HCT116 (cell line): ENCODE data around the gene VTI1A. TPM values are rescaled to one million over a fixed set of nuclear protein-coding genes. Genes with fewer than 3 reads are reported as not detected.
A peak's percentile ranks its signal among the peaks of the same experiment; 100 is the strongest.

Experiments
- ATAC-seq: fragments of 200-7000 bp; cut with Tn5 transposase; 2 replicates; pipeline ENCODE4 v1.9.1; 2020; ENCODE audit warnings: mild to moderate bottlenecking, moderate library complexity
- BruUV-seq: library from RNA; stranded (reverse); fragments of 400-500 nt; replicated peaks from 2 replicates; lab custom pipeline; 2021; lab: Mats Ljungman, UMichigan
- CTCF ChIA-PET: fragments of 300-600 bp; sonication (Branson Sonifier 250); formaldehyde crosslinking; loops from one replicate; lab custom pipeline; 2021; ENCODE audit warnings: antibody characterized with exemption; lab: Charles Lee
- POLR2A ChIA-PET: fragments of 300-600, 350-600 bp; sonication (Branson Sonifier 250); formaldehyde crosslinking; loops from one replicate; lab custom pipeline; 2021; ENCODE audit warnings: antibody characterized with exemption; lab: Charles Lee
- RAD21 ChIA-PET, 2 experiments: fragments of 300-600 bp; sonication (Branson Sonifier 250); formaldehyde crosslinking; loops; one replicate each; lab custom pipeline; 2023; ENCODE audit warnings: low total read pairs in 2 of 2; ENCODE audit not compliant: uncharacterized antibody in 2 of 2, unreplicated experiment in 2 of 2, low non-redundant PET in 1 of 2; lab: Charles Lee
- DNase-seq: peaks from one replicate; pipeline ENCODE4 v3.0.0-alpha.2; 2010; ENCODE audit warnings: low read depth, low spot score
- H2AFZ ChIP-seq: fragments of 200-600 bp; shearing (Covaris generic), sonication (generic); 2 replicates; pipeline ENCODE4 v1.6.1; 2017; ENCODE audit warnings: low read depth, mixed run types, mixed read lengths, antibody characterized with exemption, low read length; ENCODE audit not compliant: poor library complexity, severe bottlenecking
- H3K27ac ChIP-seq: 2 replicates; pipeline ENCODE4 v1.5.1; 2012; ENCODE audit warnings: low read depth, low read length
- H3K27me3 ChIP-seq: fragments of 200-600 bp; sonication (generic); 2 replicates; pipeline ENCODE4 v1.6.1; 2016; ENCODE audit warnings: mixed run types, low read length, mixed read lengths; ENCODE audit not compliant: insufficient read depth
- H3K36me3 ChIP-seq, 2 experiments: fragments of 200-500 bp in 1 of 2; fragments of 200-600 bp in 1 of 2; sonication (Bioruptor generic) in 1 of 2; sonication (generic) in 1 of 2; 2 replicates each; pipeline versions ENCODE4 v1.5.1 to v1.6.1; 2014 to 2016; ENCODE audit warnings: low read length in 2 of 2, inconsistent platforms in 1 of 2, mixed read lengths in 1 of 2, mixed run types in 1 of 2; ENCODE audit not compliant: insufficient read depth in 2 of 2, control insufficient read depth in 1 of 2
- H3K4me1 ChIP-seq, 2 experiments: fragments of 200-600 bp in 1 of 2; sonication (generic) in 1 of 2; 2 replicates each; pipeline versions ENCODE4 v1.5.1 to v1.6.1; 2012 to 2017; ENCODE audit warnings: low read length in 2 of 2, inconsistent platforms in 1 of 2, mild to moderate bottlenecking in 1 of 2, mixed read lengths in 1 of 2, mixed run types in 1 of 2, moderate library complexity in 1 of 2; ENCODE audit not compliant: insufficient read depth in 2 of 2, control insufficient read depth in 1 of 2
- H3K4me2 ChIP-seq: fragments of 200-600 bp; sonication (generic); 2 replicates; pipeline ENCODE4 v1.6.1; 2017; ENCODE audit warnings: mixed run types, low read length, mixed read lengths
- H3K4me3 ChIP-seq, 2 experiments: fragments of 200-600 bp in 1 of 2; sonication (generic) in 1 of 2; replicated peaks in 1 of 2; 2 replicates each; pipeline ENCODE4 v1.5.1; 2011 to 2016; ENCODE audit warnings: low read length in 2 of 2, control low read depth in 1 of 2, low read depth in 1 of 2, mild to moderate bottlenecking in 1 of 2, mixed read lengths in 1 of 2, mixed run types in 1 of 2
- H3K79me2 ChIP-seq: fragments of 200-600 bp; sonication (generic); 2 replicates; pipeline ENCODE4 v1.6.1; 2017; ENCODE audit warnings: mild to moderate bottlenecking, mixed run types, low read length, moderate library complexity, mixed read lengths; ENCODE audit not compliant: insufficient read depth
- H3K9ac ChIP-seq: fragments of 200-600 bp; sonication (generic); 2 replicates; pipeline ENCODE4 v1.6.1; 2016; ENCODE audit warnings: low read length, mixed read lengths
- H3K9me2 ChIP-seq: fragments of 200-600 bp; sonication (generic), shearing (Covaris generic); 2 replicates; pipeline ENCODE4 v1.6.1; 2017; ENCODE audit warnings: mixed run types, mild to moderate bottlenecking, moderate library complexity; ENCODE audit not compliant: insufficient read depth
- H3K9me3 ChIP-seq, 2 experiments: fragments of 200-500 bp in 1 of 2; fragments of 200-600 bp in 1 of 2; sonication (Bioruptor generic) in 1 of 2; sonication (generic) in 1 of 2; 2 replicates each; pipeline ENCODE4 v1.6.1; 2014 to 2017; ENCODE audit warnings: low read length in 2 of 2, mixed read lengths in 2 of 2, inconsistent platforms in 1 of 2, low read depth in 1 of 2, mild to moderate bottlenecking in 1 of 2, mixed run types in 1 of 2, moderate library complexity in 1 of 2; ENCODE audit not compliant: control insufficient read depth in 1 of 2, insufficient read depth in 1 of 2
- H4K20me1 ChIP-seq: fragments of 200-600 bp; sonication (generic), shearing (Covaris generic); 2 replicates; pipeline ENCODE4 v1.6.1; 2017; ENCODE audit warnings: mixed run types, mild to moderate bottlenecking, moderate library complexity; ENCODE audit not compliant: insufficient read depth
- MAX ChIP-seq: IDR thresholded peaks from 2 replicates; pipeline ENCODE4 v1.6.1; 2012
- POLR2A ChIP-seq: IDR thresholded peaks from 2 replicates; pipeline ENCODE4 v1.7.0; 2011; ENCODE audit warnings: borderline replicate concordance; ENCODE audit not compliant: insufficient read depth, insufficient read length; ENCODE audit errors: extremely low read depth
- SIN3A ChIP-seq: IDR thresholded peaks from 2 replicates; pipeline ENCODE4 v1.6.1; 2012; ENCODE audit warnings: low read depth
- TCF7L2 ChIP-seq: IDR thresholded peaks from 2 replicates; pipeline ENCODE4 v1.7.0; 2011; ENCODE audit warnings: borderline replicate concordance, inconsistent platforms; ENCODE audit not compliant: insufficient read depth, insufficient read length; ENCODE audit errors: extremely low read depth
- ZFX ChIP-seq: fragments of 450-650 bp; IDR thresholded peaks from 2 replicates; pipeline ENCODE4 v1.6.1; 2017
- intact Hi-C: fragments of 100-400 bp; cut with micrococcal nuclease; formaldehyde crosslinking; loops from 2 replicates; pipeline ENCODE4 v1.10.0; 2022
- total RNA-seq: library from RNA; stranded (reverse); gene quantifications from one replicate; pipeline ENCODE4 v1.2.1, GENCODE V29; 2021; ENCODE audit not compliant: unreplicated experiment

The VTI1A gene
- total RNA-seq, 1 experiment from 2014 or later: 80.7 TPM

- Histone ChIP-seq H3K79me2 (peaks cover 99% of the 10 kb centered on the region), H3K27ac (no peak overlapping the region)
Observed at GRCh38 chr10:112448888-112449287, 1.9 kb downstream of the VTI1A start.

GRCh38 chr10:112454910-112455779 lies 8.1 kb downstream of the VTI1A start:
- Histone ChIP-seq H3K36me3 (peaks cover 0 to 4% of the 10 kb centered on the region in 2 experiments; a peak in 1 of 4 replicates), H2AFZ (no peak overlapping the region), H3K9me2 (no peaks in the 10 kb centered on the region), H3K4me1 (peaks cover 0 to 19% of the 10 kb centered on the region in 2 experiments; a peak in 2 of 4 replicates), H4K20me1 (no peaks in the 10 kb centered on the region), H3K4me2 (no peak overlapping the region; the same call in 1 of the 2 replicates), H3K27me3 (no peaks in the 10 kb centered on the region), H3K4me3 (no peak overlapping the region), H3K9ac (no peak overlapping the region), H3K79me2 (peaks cover 93% of the 10 kb centered on the region), H3K9me3 (no peaks in the 10 kb centered on the region), H3K27ac (no peak overlapping the region)
- intact Hi-C loops: no loop called here
- no peak for TF ChIP-seq ZFX
- CTCF ChIA-PET: interaction anchor here (0.8 to 1.9 kb wide), 3 partner anchors 17 to 20 kb away, joined by 4 read pairs; no protein-coding TSS in a partner anchor
- POLR2A ChIA-PET: no interaction called here
- RAD21 ChIA-PET: no interaction called here
- DNase-seq (no peak), ATAC-seq (no peak)
- no TSS peak for BruUV-seq

More at GRCh38 chr10:112448888-112449287, 1.9 kb downstream of the VTI1A start:
- intact Hi-C loops: loop anchor here (10.0 kb wide), 1 partner anchor 936 kb away; no protein-coding TSS in a partner anchor
- TF ChIP-seq MAX (no peak), SIN3A (no peak), POLR2A (no peak), TCF7L2 (no peak)
- no peak for DNase-seq
- H3K4me3 ChIP-seq: 0 out of 4 replicates have a peak overlapping the region, but pooled peaks of 1 of the 2 experiments have one; percentile 94
- no peaks in the 10 kb centered on the region for H3K9me3 ChIP-seq
- RAD21 ChIA-PET: no interaction called here
- H2AFZ ChIP-seq: no peak overlapping the region
- no peak overlapping the region for H3K9ac ChIP-seq
- peaks cover 16 to 24% of the 10 kb centered on the region in 2 experiments for H3K4me1 ChIP-seq
- no peaks in the 10 kb centered on the region for H4K20me1 ChIP-seq
- CTCF ChIA-PET: interaction anchor here (1.0 to 1.7 kb wide), 2 partner anchors 14 to 23 kb away, joined by 4 read pairs; no protein-coding TSS in a partner anchor
- no peaks in the 10 kb centered on the region for H3K27me3 ChIP-seq
- POLR2A ChIA-PET: no interaction called here
- H3K9me2 ChIP-seq: no peaks in the 10 kb centered on the region
- peak overlapping the region; percentile 86 for H3K4me2 ChIP-seq
- H3K36me3 ChIP-seq: peaks cover 15 to 21% of the 10 kb centered on the region in 2 experiments
- ATAC-seq: no peak
- BruUV-seq: no TSS peak
